IMR-90 (cell line): ENCODE measurements around the gene PPP1R12B. TPM values are rescaled to one million over a fixed set of nuclear protein-coding genes. Genes with fewer than 3 reads are reported as not detected.

Experiments used
- ATAC-seq: fragments of 200-7000 bp; cut with Tn5 transposase; 2 replicates; pipeline ENCODE4 v1.9.1; 2020; ENCODE audit warnings: low read depth, mild to moderate bottlenecking, moderate library complexity
- BruUV-seq: library from RNA; stranded (reverse); fragments of 400-500 nt; replicated peaks from 2 replicates; lab custom pipeline; 2021; lab: Mats Ljungman, UMichigan
- CTCF ChIA-PET: fragments of 300-600 bp; formaldehyde crosslinking; extraction: SDS; loops from one replicate; lab custom pipeline; 2021; ENCODE audit warnings: antibody characterized with exemption; lab: Yijun Ruan, JAX
- POLR2A ChIA-PET: fragments of 300-600 bp; sonication (Branson Sonifier 250); formaldehyde crosslinking; loops from one replicate; lab custom pipeline; 2022; ENCODE audit warnings: antibody characterized with exemption; ENCODE audit not compliant: unreplicated experiment; lab: Charles Lee
- DNase-seq: peaks from one replicate; pipeline ENCODE4 v3.0.0; 2013
- H2AFZ ChIP-seq: replicated peaks from 2 replicates; pipeline ENCODE3; 2013; ENCODE audit warnings: low read length, mild to moderate bottlenecking; ENCODE audit not compliant: poor library complexity
- H2AK5ac ChIP-seq: 2 replicates; pipeline ENCODE4 v1.6.1; 2013; ENCODE audit warnings: low read depth, low read length, inconsistent platforms
- H2AK9ac ChIP-seq: replicated peaks from 2 replicates; pipeline ENCODE3; 2013; ENCODE audit warnings: mild to moderate bottlenecking, low read depth, low read length, moderate library complexity; ENCODE audit not compliant: poor library complexity
- H2BK120ac ChIP-seq: 2 replicates; pipeline ENCODE4 v1.6.1; 2013; ENCODE audit warnings: low read depth, low read length, inconsistent platforms
- H2BK15ac ChIP-seq: 3 replicates; pipeline ENCODE4 v1.6.1; 2013; ENCODE audit warnings: low read depth, low read length, inconsistent platforms
- H2BK20ac ChIP-seq: 2 replicates; pipeline ENCODE4 v1.6.1; 2013; ENCODE audit warnings: low read depth, mild to moderate bottlenecking, inconsistent platforms, low read length, moderate library complexity
- H2BK5ac ChIP-seq: 2 replicates; pipeline ENCODE4 v1.6.1; 2013; ENCODE audit warnings: mild to moderate bottlenecking, low read depth, low read length, inconsistent platforms; ENCODE audit not compliant: poor library complexity, severe bottlenecking
- H3K14ac ChIP-seq: replicated peaks from 2 replicates; pipeline ENCODE4 v1.6.1; 2013; ENCODE audit warnings: low read depth, low read length, inconsistent platforms
- H3K18ac ChIP-seq: 2 replicates; pipeline ENCODE4 v1.6.1; 2013; ENCODE audit warnings: low read depth, low read length, control low read depth
- H3K23ac ChIP-seq: 2 replicates; pipeline ENCODE4 v1.6.1; 2013; ENCODE audit warnings: low read depth, low read length, inconsistent platforms
- H3K27ac ChIP-seq: 2 replicates; pipeline ENCODE4 v1.5.1; 2013; ENCODE audit warnings: mild to moderate bottlenecking, control low read depth, low read length; ENCODE audit not compliant: insufficient read depth
- H3K27me3 ChIP-seq: 2 replicates; pipeline ENCODE4 v1.6.1; 2013; ENCODE audit warnings: low read length; ENCODE audit not compliant: control insufficient read depth, insufficient read depth
- H3K36me3 ChIP-seq: 2 replicates; pipeline ENCODE4 v1.6.1; 2013; ENCODE audit warnings: low read length, mixed read lengths; ENCODE audit not compliant: control insufficient read depth, insufficient read depth
- H3K4ac ChIP-seq: 2 replicates; pipeline ENCODE4 v1.6.1; 2013; ENCODE audit warnings: low read depth, low read length, inconsistent platforms
- H3K4me1 ChIP-seq: 2 replicates; pipeline ENCODE4 v1.6.1; 2013; ENCODE audit warnings: low read length, mixed read lengths; ENCODE audit not compliant: control insufficient read depth, insufficient read depth
- H3K4me2 ChIP-seq: 2 replicates; pipeline ENCODE4 v1.6.1; 2013; ENCODE audit warnings: low read depth, mild to moderate bottlenecking, control low read depth, low read length, moderate library complexity
- H3K4me3 ChIP-seq: 2 replicates; pipeline ENCODE4 v1.5.1; 2013; ENCODE audit warnings: low read depth, mild to moderate bottlenecking, control low read depth, low read length, moderate library complexity; ENCODE audit not compliant: insufficient read depth
- H3K56ac ChIP-seq: 2 replicates; pipeline ENCODE4 v1.6.1; 2013; ENCODE audit warnings: low read length, inconsistent platforms; ENCODE audit not compliant: insufficient read depth; ENCODE audit errors: extremely low read depth
- H3K79me1 ChIP-seq, 2 experiments: 2 replicates each; pipeline ENCODE4 v1.6.1; 2013; ENCODE audit warnings: low read length in 2 of 2, inconsistent platforms in 1 of 2, low read depth in 1 of 2
- H3K9ac ChIP-seq: 2 replicates; pipeline ENCODE4 v1.6.1; 2013; ENCODE audit warnings: low read depth, low read length, control low read depth
- H3K9me1 ChIP-seq: 2 replicates; pipeline ENCODE4 v1.6.1; 2013; ENCODE audit warnings: low read length, inconsistent platforms; ENCODE audit not compliant: insufficient read depth
- H3K9me3 ChIP-seq: 2 replicates; pipeline ENCODE4 v1.6.1; 2013; ENCODE audit warnings: low read length; ENCODE audit not compliant: control insufficient read depth, insufficient read depth
- H4K20me1 ChIP-seq: 2 replicates; pipeline ENCODE4 v1.6.1; 2013; ENCODE audit warnings: low read length, inconsistent platforms; ENCODE audit not compliant: insufficient read depth
- H4K5ac ChIP-seq: 2 replicates; pipeline ENCODE4 v1.6.1; 2013; ENCODE audit warnings: mild to moderate bottlenecking, low read depth, low read length, control low read depth
- H4K8ac ChIP-seq, 2 experiments: 2 replicates each; pipeline ENCODE4 v1.6.1; 2013; ENCODE audit warnings: low read depth in 2 of 2, low read length in 2 of 2, control low read depth in 1 of 2, inconsistent platforms in 1 of 2
- H4K91ac ChIP-seq: 2 replicates; pipeline ENCODE4 v1.6.1; 2013; ENCODE audit warnings: low read depth, low read length, inconsistent platforms; ENCODE audit not compliant: insufficient read depth
- CHD1 ChIP-seq: IDR thresholded peaks from 2 replicates; pipeline ENCODE4 v1.6.1; 2012; ENCODE audit warnings: low read depth, low read length, improper control_type of control experiment
- MAFK ChIP-seq: IDR thresholded peaks from 2 replicates; pipeline ENCODE4 v1.6.1; 2012; ENCODE audit warnings: low read depth, low read length, improper control_type of control experiment
- MXI1 ChIP-seq: IDR thresholded peaks from 2 replicates; pipeline ENCODE4 v1.6.1; 2012; ENCODE audit warnings: low read depth, mild to moderate bottlenecking, low read length, moderate library complexity, borderline replicate concordance
- POLR2A ChIP-seq: IDR thresholded peaks from 2 replicates; pipeline ENCODE4 v1.6.1; 2012; ENCODE audit warnings: mild to moderate bottlenecking, low read depth, low read length
- WGBS, 2 experiments: methylation state at CpG; one replicate each; pipeline versions ENCODE4 v1.1.5 to v1.1.7; 2013; ENCODE audit warnings: missing lambda C conversion rate in 2 of 2; ENCODE audit not compliant: insufficient read length in 1 of 2; ENCODE audit errors: extremely low coverage in 2 of 2; 5-methylcytosine and 5-hydroxymethylcytosine counted together
- dilution Hi-C: fragments of 300-500 bp; cut with HindIII; formaldehyde crosslinking; loops from one replicate; pipeline ENCODE4 v1.14.3; 2018; ENCODE audit warnings: low sequenced_read_pairs; ENCODE audit not compliant: unreplicated experiment
- in situ Hi-C: fragments of 300-500 bp; cut with MboI; formaldehyde crosslinking; loops from 3 replicates; pipeline ENCODE4 v1.14.3; 2019; ENCODE audit warnings: low sequenced_read_pairs, inconsistent platforms, mixed read lengths
- intact Hi-C: fragments of 100-400 bp; cut with micrococcal nuclease; formaldehyde crosslinking; loops from 2 replicates; pipeline ENCODE4 v1.10.0; 2022
- polyA plus RNA-seq, 3 experiments: library from polyadenylated mRNA; depleted of rRNA; stranded (reverse); fragments of >200 nt; gene quantifications; 2 replicates each; pipeline ENCODE4 v1.2.3, GENCODE V29; 2012; ENCODE audit warnings: low replicate concordance in 1 of 3
- total RNA-seq: library from RNA; depleted of rRNA; stranded (reverse); fragments of >200 nt; gene quantifications from 2 replicates; pipeline ENCODE4 v1.2.3, GENCODE V29; 2012
- TF ChIP-seq, protein P1 (sequence below): conservative IDR thresholded peaks from 2 replicates; pipeline ENCODE4 v1.5.1; 2012; ENCODE audit warnings: mild to moderate bottlenecking, low read depth, low read length, improper control_type of control experiment

The PPP1R12B gene
- total and polyA plus RNA-seq, 2 of the 4 experiments (the other 2 are of a cell fraction): 8.5 to 12.0 TPM

GRCh38 chr1:202310746-202311145 is 37.8 kb upstream of the PPP1R12B start:
- no peak overlapping the region for H3K27ac ChIP-seq
- ATAC-seq: no peak
- WGBS, 2 experiments: no CpG with 5 or more reads among the region's 3 CpGs
- no peaks in the 10 kb centered on the region for H3K79me1 ChIP-seq
- no peak overlapping the region for H4K8ac ChIP-seq
- intact Hi-C loops: no loop called here
- no peak overlapping the region for H2BK5ac ChIP-seq
- H3K18ac ChIP-seq: no peak overlapping the region
- no peak overlapping the region for H4K5ac ChIP-seq
- H2BK120ac ChIP-seq: no peak overlapping the region
- no peak overlapping the region for H2AK9ac ChIP-seq
- no peak overlapping the region for H3K9ac ChIP-seq
- POLR2A ChIA-PET: no interaction called here
- no peaks in the 10 kb centered on the region for H3K4me1 ChIP-seq
- H4K20me1 ChIP-seq: peaks cover 3% of the 10 kb centered on the region; the same call in 1 of the 2 replicates
- no peak for DNase-seq
- dilution Hi-C loops: no loop called here
- no peak overlapping the region for H2AFZ ChIP-seq
- H2BK15ac ChIP-seq: no peak overlapping the region
- H3K27me3 ChIP-seq: peaks cover 72% of the 10 kb centered on the region
- no peak overlapping the region for H2BK20ac ChIP-seq
- no peak overlapping the region for H3K14ac ChIP-seq
- H3K4ac ChIP-seq: no peak overlapping the region
- CTCF ChIA-PET: no interaction called here
- H3K9me1 ChIP-seq: no peaks in the 10 kb centered on the region
- no peak overlapping the region for H3K4me3 ChIP-seq
- no TSS peak for BruUV-seq
- no peak overlapping the region for H3K4me2 ChIP-seq
- H3K9me3 ChIP-seq: no peaks in the 10 kb centered on the region
- in situ Hi-C loops: loop anchor here (5.0 kb wide), 1 partner anchor 108 kb away; no protein-coding TSS in a partner anchor
- H3K23ac ChIP-seq: no peak overlapping the region
- no peak overlapping the region for H4K91ac ChIP-seq
- no peaks in the 10 kb centered on the region for H3K36me3 ChIP-seq
- H2AK5ac ChIP-seq: no peak overlapping the region
- TF ChIP-seq MXI1: no peak
- no peak for TF ChIP-seq MAFK
- TF ChIP-seq, protein P1, sequence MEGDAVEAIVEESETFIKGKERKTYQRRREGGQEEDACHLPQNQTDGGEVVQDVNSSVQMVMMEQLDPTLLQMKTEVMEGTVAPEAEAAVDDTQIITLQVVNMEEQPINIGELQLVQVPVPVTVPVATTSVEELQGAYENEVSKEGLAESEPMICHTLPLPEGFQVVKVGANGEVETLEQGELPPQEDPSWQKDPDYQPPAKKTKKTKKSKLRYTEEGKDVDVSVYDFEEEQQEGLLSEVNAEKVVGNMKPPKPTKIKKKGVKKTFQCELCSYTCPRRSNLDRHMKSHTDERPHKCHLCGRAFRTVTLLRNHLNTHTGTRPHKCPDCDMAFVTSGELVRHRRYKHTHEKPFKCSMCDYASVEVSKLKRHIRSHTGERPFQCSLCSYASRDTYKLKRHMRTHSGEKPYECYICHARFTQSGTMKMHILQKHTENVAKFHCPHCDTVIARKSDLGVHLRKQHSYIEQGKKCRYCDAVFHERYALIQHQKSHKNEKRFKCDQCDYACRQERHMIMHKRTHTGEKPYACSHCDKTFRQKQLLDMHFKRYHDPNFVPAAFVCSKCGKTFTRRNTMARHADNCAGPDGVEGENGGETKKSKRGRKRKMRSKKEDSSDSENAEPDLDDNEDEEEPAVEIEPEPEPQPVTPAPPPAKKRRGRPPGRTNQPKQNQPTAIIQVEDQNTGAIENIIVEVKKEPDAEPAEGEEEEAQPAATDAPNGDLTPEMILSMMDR: no peak
- TF ChIP-seq POLR2A: no peak
- TF ChIP-seq CHD1: no peak
- no peak overlapping the region for H3K56ac ChIP-seq
